ENCODE data around the gene PDCD1.
A peak's percentile ranks its signal among the peaks of the same experiment; 100 is the strongest.

PDCD1 gene

GRCh38 chr2:241884951-241885290, 26.2 kb upstream of the PDCD1 start:
- Histone ChIP-seq H3K27ac (replicated peaks) (no peak overlapping the region), H3K4me3 (replicated peaks; ENCODE audit: insufficient read depth, low read length) (no peak overlapping the region), H3K27me3 (ENCODE audit: insufficient read depth, poor library complexity, severe bottlenecking) (no peaks in the 10 kb centered on the region)
- TF ChIP-seq GABPA (IDR thresholded peaks at IDR 0.05; ENCODE audit: low read depth) (no peak), CTCF (IDR thresholded peaks at IDR 0.05; ENCODE audit: insufficient read depth, low read length) (no peak), REST (IDR thresholded peaks at IDR 0.05; ENCODE audit: insufficient replicate concordance, low read depth) (no peak), POLR2AphosphoS5 (IDR thresholded peaks at IDR 0.05; ENCODE audit: low read depth) (no peak), SPI1 (IDR thresholded peaks at IDR 0.05; ENCODE audit: borderline replicate concordance, low read depth) (no peak)
- DNase-seq (ENCODE audit: low read depth in 1 of 2, low spot score in 1 of 2), result no peak

GRCh38 chr2:241882091-241882625, 23.5 kb upstream of the PDCD1 start:
- Histone ChIP-seq H3K27me3 (ENCODE audit: insufficient read depth, poor library complexity, severe bottlenecking) (no peaks in the 10 kb centered on the region), H3K4me3 (replicated peaks; ENCODE audit: insufficient read depth, low read length) (peak overlapping the region; percentile 72), H3K27ac (replicated peaks) (peak overlapping the region; percentile 41)
- TF ChIP-seq SPI1 (IDR thresholded peaks at IDR 0.05; ENCODE audit: borderline replicate concordance, low read depth), result no peak
- no peak for TF ChIP-seq POLR2AphosphoS5 (IDR thresholded peaks at IDR 0.05; ENCODE audit: low read depth)
- no peak for TF ChIP-seq GABPA (IDR thresholded peaks at IDR 0.05; ENCODE audit: low read depth)
- no peak for TF ChIP-seq CTCF (IDR thresholded peaks at IDR 0.05; ENCODE audit: insufficient read depth, low read length)
- TF ChIP-seq REST (IDR thresholded peaks at IDR 0.05; ENCODE audit: insufficient replicate concordance, low read depth), result no peak
- DNase-seq (ENCODE audit: low read depth in 1 of 2, low spot score in 1 of 2), result peak in 1 of 2 experiments; percentile 7

- Histone ChIP-seq H3K27me3 (ENCODE audit: insufficient read depth, poor library complexity, severe bottlenecking) (no peaks in the 10 kb centered on the region), H3K27ac (replicated peaks) (peak overlapping the region; percentile 68), H3K4me3 (replicated peaks; ENCODE audit: insufficient read depth, low read length) (no peak overlapping the region)
- TF ChIP-seq CTCF (IDR thresholded peaks at IDR 0.05; ENCODE audit: insufficient read depth, low read length), result no peak
- no peak for TF ChIP-seq GABPA (IDR thresholded peaks at IDR 0.05; ENCODE audit: low read depth)
- TF ChIP-seq SPI1 (IDR thresholded peaks at IDR 0.05; ENCODE audit: borderline replicate concordance, low read depth), result no peak
- no peak for TF ChIP-seq REST (IDR thresholded peaks at IDR 0.05; ENCODE audit: insufficient replicate concordance, low read depth)
- TF ChIP-seq POLR2AphosphoS5 (IDR thresholded peaks at IDR 0.05; ENCODE audit: low read depth), result no peak
- no peak for DNase-seq (ENCODE audit: low read depth in 1 of 2, low spot score in 1 of 2)
Measured at GRCh38 chr2:241880311-241881073, 21.8 kb upstream of the PDCD1 start.

All from HL-60 (cell line).